ENCODE results near the gene LYRM4. TPM values are rescaled to one million over a fixed set of nuclear protein-coding genes. Genes with fewer than 3 reads are reported as not detected.

Gene LYRM4
- polyA plus RNA-seq, 1 donor from 2014 or later, result 29.3 TPM

DNA sequence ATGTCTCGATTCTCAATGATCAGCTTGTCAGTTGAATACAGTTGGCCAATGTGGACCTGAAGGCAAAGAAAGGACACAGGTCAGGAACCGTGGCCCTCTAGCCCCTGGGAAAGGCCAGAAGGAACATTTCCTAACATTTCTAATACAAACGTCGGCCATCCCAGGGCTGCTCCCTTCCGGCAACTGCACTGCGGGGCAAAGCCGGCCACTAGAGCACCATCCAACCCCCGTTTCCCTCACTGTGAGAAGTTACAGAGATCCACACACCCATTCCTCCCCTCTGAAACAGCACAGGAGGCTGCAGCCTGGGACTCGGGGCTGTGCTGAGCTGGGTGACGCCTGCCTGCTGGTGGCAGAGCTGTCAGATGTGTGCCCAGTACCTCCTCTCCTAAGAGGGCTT, 151.3 kb downstream of the LYRM4 start:
- no peak overlapping the region for H3K27ac ChIP-seq (ENCODE audit: low read length)

GRCh38 chr6:5108536-5109150, 152.1 kb downstream of the LYRM4 start:
- Histone ChIP-seq H4K20me1 (ENCODE audit: insufficient read depth) (no peaks in the 10 kb centered on the region), H3K4me2 (ENCODE audit: low read length) (no peak overlapping the region), H3K27me3 (ENCODE audit: insufficient read depth, low read depth, low read length) (no peaks in the 10 kb centered on the region), H3K4me3 (ENCODE audit: low read length) (no peak overlapping the region), H3K36me3 (ENCODE audit: insufficient read depth, low read length) (no peaks in the 10 kb centered on the region), H3K9me3 (ENCODE audit: low read length) (no peaks in the 10 kb centered on the region), H3K79me2 (replicated peaks; ENCODE audit: insufficient read depth, low read length) (no peaks in the 10 kb centered on the region), H3K9me2 (ENCODE audit: insufficient read depth, low read length) (no peaks in the 10 kb centered on the region), H3K27ac (ENCODE audit: low read length) (no peak overlapping the region), H2AFZ (ENCODE audit: low read depth, low read length) (no peak overlapping the region), H3F3A (ENCODE audit: insufficient read depth, low read length, poor library complexity, severe bottlenecking) (no peaks in the 10 kb centered on the region), H3K9ac (ENCODE audit: low read length) (no peak overlapping the region)
- no peak for TF ChIP-seq MXI1 (conservative IDR thresholded peaks at IDR 0.05; ENCODE audit: poor library complexity, severe bottlenecking)
- TF ChIP-seq SMC3 (conservative IDR thresholded peaks at IDR 0.05; ENCODE audit: poor library complexity), result no peak
- TF ChIP-seq, protein P1, sequence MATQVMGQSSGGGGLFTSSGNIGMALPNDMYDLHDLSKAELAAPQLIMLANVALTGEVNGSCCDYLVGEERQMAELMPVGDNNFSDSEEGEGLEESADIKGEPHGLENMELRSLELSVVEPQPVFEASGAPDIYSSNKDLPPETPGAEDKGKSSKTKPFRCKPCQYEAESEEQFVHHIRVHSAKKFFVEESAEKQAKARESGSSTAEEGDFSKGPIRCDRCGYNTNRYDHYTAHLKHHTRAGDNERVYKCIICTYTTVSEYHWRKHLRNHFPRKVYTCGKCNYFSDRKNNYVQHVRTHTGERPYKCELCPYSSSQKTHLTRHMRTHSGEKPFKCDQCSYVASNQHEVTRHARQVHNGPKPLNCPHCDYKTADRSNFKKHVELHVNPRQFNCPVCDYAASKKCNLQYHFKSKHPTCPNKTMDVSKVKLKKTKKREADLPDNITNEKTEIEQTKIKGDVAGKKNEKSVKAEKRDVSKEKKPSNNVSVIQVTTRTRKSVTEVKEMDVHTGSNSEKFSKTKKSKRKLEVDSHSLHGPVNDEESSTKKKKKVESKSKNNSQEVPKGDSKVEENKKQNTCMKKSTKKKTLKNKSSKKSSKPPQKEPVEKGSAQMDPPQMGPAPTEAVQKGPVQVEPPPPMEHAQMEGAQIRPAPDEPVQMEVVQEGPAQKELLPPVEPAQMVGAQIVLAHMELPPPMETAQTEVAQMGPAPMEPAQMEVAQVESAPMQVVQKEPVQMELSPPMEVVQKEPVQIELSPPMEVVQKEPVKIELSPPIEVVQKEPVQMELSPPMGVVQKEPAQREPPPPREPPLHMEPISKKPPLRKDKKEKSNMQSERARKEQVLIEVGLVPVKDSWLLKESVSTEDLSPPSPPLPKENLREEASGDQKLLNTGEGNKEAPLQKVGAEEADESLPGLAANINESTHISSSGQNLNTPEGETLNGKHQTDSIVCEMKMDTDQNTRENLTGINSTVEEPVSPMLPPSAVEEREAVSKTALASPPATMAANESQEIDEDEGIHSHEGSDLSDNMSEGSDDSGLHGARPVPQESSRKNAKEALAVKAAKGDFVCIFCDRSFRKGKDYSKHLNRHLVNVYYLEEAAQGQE (IDR thresholded peaks at IDR 0.05; ENCODE audit: borderline replicate concordance), result no peak
- TF ChIP-seq, protein P2, sequence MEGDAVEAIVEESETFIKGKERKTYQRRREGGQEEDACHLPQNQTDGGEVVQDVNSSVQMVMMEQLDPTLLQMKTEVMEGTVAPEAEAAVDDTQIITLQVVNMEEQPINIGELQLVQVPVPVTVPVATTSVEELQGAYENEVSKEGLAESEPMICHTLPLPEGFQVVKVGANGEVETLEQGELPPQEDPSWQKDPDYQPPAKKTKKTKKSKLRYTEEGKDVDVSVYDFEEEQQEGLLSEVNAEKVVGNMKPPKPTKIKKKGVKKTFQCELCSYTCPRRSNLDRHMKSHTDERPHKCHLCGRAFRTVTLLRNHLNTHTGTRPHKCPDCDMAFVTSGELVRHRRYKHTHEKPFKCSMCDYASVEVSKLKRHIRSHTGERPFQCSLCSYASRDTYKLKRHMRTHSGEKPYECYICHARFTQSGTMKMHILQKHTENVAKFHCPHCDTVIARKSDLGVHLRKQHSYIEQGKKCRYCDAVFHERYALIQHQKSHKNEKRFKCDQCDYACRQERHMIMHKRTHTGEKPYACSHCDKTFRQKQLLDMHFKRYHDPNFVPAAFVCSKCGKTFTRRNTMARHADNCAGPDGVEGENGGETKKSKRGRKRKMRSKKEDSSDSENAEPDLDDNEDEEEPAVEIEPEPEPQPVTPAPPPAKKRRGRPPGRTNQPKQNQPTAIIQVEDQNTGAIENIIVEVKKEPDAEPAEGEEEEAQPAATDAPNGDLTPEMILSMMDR (IDR thresholded peaks at IDR 0.05; ENCODE audit: poor library complexity, severe bottlenecking), result no peak
- TF ChIP-seq POLR2AphosphoS5 (IDR thresholded peaks at IDR 0.05), result no peak
- TF ChIP-seq EP300 (conservative IDR thresholded peaks at IDR 0.05; ENCODE audit: poor library complexity, severe bottlenecking), result no peak
- TF ChIP-seq RAD21 (conservative IDR thresholded peaks at IDR 0.05), result no peak
- no peak for TF ChIP-seq TAF1 (IDR thresholded peaks at IDR 0.05; ENCODE audit: low read depth)
- no peak for TF ChIP-seq EZH2 (IDR thresholded peaks at IDR 0.05; ENCODE audit: borderline replicate concordance, insufficient read depth, low read length, poor library complexity, severe bottlenecking)

More for the DNA sequence above, 151.3 kb downstream of the LYRM4 start:
- H4K20me1 ChIP-seq (ENCODE audit: insufficient read depth), result no peaks in the 10 kb centered on the region
- H3K4me3 ChIP-seq (ENCODE audit: low read length), result no peak overlapping the region
- no peak overlapping the region for H2AFZ ChIP-seq (ENCODE audit: low read depth, low read length)
- H3K9ac ChIP-seq (ENCODE audit: low read length), result no peak overlapping the region
- H3K9me2 ChIP-seq (ENCODE audit: insufficient read depth, low read length), result no peaks in the 10 kb centered on the region
- H3K79me2 ChIP-seq (replicated peaks; ENCODE audit: insufficient read depth, low read length), result no peaks in the 10 kb centered on the region
- H3K4me2 ChIP-seq (ENCODE audit: low read length), result no peak overlapping the region
- H3K27me3 ChIP-seq (ENCODE audit: insufficient read depth, low read depth, low read length), result no peaks in the 10 kb centered on the region
- no peak for TF ChIP-seq MXI1 (conservative IDR thresholded peaks at IDR 0.05; ENCODE audit: poor library complexity, severe bottlenecking)
- no peak for TF ChIP-seq RAD21 (conservative IDR thresholded peaks at IDR 0.05)
- TF ChIP-seq TAF1 (IDR thresholded peaks at IDR 0.05; ENCODE audit: low read depth), result no peak
- TF ChIP-seq POLR2AphosphoS5 (IDR thresholded peaks at IDR 0.05), result no peak
- TF ChIP-seq, protein P2 (IDR thresholded peaks at IDR 0.05; ENCODE audit: poor library complexity, severe bottlenecking), result no peak
- TF ChIP-seq EP300 (conservative IDR thresholded peaks at IDR 0.05; ENCODE audit: poor library complexity, severe bottlenecking), result no peak
- TF ChIP-seq EZH2 (IDR thresholded peaks at IDR 0.05; ENCODE audit: borderline replicate concordance, insufficient read depth, low read length, poor library complexity, severe bottlenecking), result no peak
- TF ChIP-seq, protein P1 (IDR thresholded peaks at IDR 0.05; ENCODE audit: borderline replicate concordance), result no peak
- no peak for TF ChIP-seq SMC3 (conservative IDR thresholded peaks at IDR 0.05; ENCODE audit: poor library complexity)
- H3K9me3 ChIP-seq (ENCODE audit: low read length), result no peaks in the 10 kb centered on the region
- no peaks in the 10 kb centered on the region for H3K36me3 ChIP-seq (ENCODE audit: insufficient read depth, low read length)
- H3F3A ChIP-seq (ENCODE audit: insufficient read depth, low read length, poor library complexity, severe bottlenecking), result no peaks in the 10 kb centered on the region

All from neural cell (in vitro differentiated cells).